GM03348 (cell line): ENCODE measurements around the gene ATOH8.

Source experiments
- DNase-seq: peaks from one replicate; pipeline ENCODE4 v3.0.0; 2012; ENCODE audit warnings: low spot score

ATOH8 gene

DNA sequence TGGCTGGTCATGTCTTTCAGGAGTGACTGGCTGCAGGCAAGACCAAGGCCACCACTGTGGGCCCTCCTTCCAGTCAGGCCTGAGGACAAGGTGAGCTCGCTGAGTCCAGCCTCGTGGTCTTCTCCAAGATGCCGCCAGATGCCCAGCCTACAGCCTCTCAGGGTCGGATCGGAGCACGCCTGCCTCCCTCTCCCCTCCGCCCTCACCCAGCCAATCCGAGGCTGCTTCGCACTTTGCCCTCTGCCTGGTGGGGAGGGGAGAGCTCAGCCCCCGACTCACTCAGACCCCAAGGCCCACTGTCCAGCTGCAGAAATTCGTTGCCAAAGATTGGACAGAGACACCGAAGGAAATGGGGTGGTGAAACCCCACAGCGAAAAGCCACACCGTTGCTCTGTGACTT, 33.1 kb downstream of the ATOH8 start:
- no peak for DNase-seq

GRCh38 chr2:85787282-85787980, 33.6 kb downstream of the ATOH8 start:
- DNase-seq, result no peak

GRCh38 chr2:85787981-85788340, 34.2 kb downstream of the ATOH8 start:
- DNase-seq, result no peak

GRCh38 chr2:85788603-85789002, 34.8 kb downstream of the ATOH8 start:
- DNase-seq, result no peak

DNA sequence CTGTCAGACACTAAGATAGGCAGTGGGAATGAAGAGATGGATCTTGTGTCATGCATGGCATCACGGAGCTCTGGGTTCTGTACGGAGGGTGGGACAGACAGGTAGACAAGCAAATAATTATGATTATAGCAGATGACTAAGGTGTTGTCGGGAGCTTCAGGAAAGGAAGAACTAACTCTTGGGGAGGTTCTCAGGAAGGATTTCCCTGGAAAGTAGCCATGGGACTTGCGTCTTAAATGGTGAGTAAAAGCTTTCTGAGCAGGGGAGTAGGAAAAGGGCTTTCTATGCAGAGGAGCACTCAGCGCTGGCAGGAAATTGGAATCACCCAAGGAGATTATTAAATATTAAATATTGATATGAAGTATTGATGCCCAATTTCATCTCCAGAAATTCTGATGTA, 35.5 kb downstream of the ATOH8 start:
- no peak for DNase-seq

- DNase-seq, result no peak
These were observed 36.2 kb downstream of the ATOH8 start for GRCh38 chr2:85790032-85790431.

GRCh38 chr2:85790499-85791188, 36.9 kb downstream of the ATOH8 start:
- DNase-seq, result no peak

GRCh38 chr2:85791704-85792565, 38.1 kb downstream of the ATOH8 start:
- DNase-seq, result no peak

DNA sequence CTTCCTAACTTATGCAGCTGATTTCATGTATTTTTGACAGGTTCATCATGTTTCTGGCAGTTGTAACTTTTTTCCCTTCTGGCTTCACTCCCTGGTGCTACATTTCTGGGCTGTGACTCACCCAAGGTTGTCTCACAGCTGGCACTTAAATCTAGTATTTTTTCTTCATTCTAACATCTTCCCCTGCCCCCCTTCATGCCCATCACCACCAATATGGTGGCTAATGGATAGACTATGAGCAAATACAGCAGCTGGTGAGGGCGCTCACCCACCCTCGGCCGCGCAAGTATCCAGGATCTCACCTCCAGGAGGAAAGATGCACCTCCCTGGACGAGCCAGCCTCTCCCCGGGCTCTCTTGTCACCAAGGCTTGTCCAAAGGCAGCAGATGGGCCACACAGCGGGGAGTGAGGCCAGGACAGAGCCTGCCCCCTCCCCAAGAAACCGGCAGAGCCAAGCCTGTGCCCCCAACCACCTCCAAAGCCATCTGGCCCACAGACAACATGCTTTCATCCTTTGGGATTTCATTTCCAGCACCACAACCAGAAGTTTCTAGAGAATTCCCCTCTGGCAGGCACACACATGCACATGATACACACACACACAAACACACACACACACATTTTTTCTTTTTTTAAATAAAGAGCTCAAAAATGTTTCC, 39.1 kb downstream of the ATOH8 start:
- DNase-seq, result peak; percentile 78

- DNase-seq, result no peak
These were observed 39.8 kb downstream of the ATOH8 start for GRCh38 chr2:85793584-85793983.

DNA sequence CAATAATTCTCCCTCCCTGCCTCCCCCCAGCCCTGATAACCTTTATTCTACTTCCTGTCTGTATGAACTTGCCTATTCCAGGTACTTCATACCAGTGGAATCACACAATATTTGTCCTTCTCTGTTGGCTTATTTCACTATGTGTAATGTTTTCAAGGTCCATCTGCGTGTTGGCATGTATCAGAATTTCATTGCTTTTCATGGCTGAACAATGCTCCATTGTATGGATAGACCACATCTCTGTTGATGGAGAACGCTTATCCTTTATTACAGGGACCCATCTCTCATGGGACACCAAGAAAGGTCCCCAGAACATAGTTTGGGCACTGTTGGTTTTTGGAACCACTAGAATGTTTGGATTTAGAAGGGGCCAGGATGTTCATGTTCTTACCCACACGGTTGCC, 40.2 kb downstream of the ATOH8 start:
- no peak for DNase-seq

GRCh38 chr2:85794491-85795121, 40.8 kb downstream of the ATOH8 start:
- no peak for DNase-seq

GRCh38 chr2:85795331-85796045, 41.7 kb downstream of the ATOH8 start:
- DNase-seq, result no peak

DNA sequence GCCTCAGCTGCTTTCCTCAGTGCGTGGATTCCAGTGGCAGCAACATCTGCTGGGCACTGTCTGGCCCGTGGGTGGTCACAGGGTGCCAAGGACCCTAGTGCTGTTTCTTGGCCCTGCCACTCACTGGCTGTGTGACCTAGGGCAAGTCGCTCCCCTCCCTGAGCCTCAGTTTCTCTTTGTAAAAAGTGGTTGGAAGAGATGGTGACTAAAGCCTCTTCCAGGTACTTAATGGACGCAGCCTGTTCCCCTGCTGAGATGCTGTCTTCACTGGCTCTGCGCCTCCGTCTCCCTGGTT, 42.2 kb downstream of the ATOH8 start:
- DNase-seq, result no peak

DNA sequence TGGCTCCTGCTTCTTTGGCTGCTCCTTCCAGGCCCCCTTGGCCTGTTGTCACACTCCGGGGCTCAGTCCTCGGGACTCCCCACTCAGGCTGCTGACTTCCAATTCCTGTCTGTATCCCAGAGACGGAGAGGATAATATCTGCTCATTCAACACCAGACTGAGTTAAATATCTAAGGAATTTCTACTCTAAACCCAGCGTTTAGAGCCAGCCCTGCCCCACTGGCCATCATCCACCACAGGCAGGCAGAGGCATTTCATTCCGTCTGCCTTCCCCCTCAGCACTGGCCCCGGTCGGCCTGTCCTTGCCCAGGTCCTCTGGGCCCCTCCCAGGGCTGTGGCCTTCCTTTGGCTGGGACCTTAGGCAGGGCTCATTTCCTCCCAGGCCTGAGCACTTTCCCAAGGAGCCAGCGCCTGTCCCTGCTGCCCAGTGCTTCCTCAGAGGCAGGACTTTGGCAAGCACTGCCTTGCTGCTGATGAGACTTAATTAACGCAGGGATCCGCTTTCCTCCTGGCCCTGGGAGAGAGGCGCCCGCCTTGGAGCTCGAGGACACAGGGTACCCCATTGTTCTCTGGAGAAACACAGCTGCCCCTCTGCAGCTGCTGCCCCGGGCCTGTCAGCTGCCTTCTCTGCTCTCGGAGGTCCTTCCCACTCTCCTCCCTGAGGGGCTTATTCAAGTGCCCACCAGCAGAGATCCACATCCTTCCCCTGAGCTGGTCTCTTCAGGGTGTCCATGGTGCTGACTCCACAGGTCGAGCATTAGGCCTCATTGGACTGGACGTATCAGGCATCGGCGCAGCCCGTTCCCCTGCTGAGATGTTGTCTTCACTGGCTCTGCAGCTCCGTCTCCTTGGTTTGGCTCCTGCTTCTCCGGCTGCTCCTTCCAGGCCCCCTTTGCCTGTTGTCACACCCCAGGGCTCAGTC, 42.8 kb downstream of the ATOH8 start:
- DNase-seq, result peak; percentile 87

- no peak for DNase-seq
These were observed 43.5 kb downstream of the ATOH8 start for GRCh38 chr2:85797263-85797660.

DNA sequence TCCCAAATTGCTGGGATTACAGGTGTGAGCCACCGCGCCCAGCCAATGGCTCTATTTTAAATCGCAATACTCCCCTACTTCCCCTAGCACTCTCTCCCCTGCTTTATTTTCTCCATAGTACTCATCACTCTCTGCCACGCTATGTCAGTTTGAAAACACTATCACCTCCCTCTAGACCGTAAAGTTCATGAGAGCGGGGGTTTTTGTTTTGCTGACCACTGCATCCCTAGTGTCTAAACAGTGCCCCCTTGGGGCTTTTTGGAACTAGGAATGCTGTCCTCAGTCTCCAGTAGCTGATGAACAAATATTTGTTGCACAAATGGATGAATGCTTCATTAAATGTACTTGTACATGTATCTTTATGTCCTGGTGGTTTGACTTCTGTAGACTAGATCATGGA, 44.1 kb downstream of the ATOH8 start:
- peak; percentile 50 for DNase-seq

- no peak for DNase-seq
These were observed 45.6 kb downstream of the ATOH8 start for GRCh38 chr2:85799215-85799956.

- DNase-seq, result no peak
These were observed 46.8 kb downstream of the ATOH8 start for GRCh38 chr2:85800586-85800985.

DNA sequence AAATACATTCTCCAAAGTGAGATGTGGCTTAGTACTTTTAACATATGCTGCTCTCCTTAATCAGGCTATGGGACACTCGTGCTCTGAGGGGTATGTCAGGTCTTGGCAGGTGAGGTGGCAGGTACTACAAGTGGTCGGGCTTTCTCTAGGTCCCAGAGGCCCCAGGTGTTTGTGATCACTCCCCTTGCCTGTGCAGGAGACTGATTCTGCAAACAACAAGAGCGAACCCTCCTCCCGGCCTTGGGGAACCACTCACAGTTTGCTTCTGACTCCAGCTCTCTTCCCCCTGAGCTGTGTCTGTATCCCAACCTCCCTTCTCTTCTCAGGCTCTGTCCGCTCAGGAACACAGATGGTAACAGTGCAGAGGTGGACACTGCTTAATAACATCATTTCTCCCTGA, 48.1 kb downstream of the ATOH8 start:
- no peak for DNase-seq
